Mammary epithelial cell (primary cell): ENCODE results near the gene PPP1R9B.

Experiments
- EZH2 ChIP-seq: IDR thresholded peaks from 2 replicates; pipeline ENCODE4 v1.6.1; 2012; ENCODE audit warnings: low read length, inconsistent platforms, borderline replicate concordance
- TF ChIP-seq, protein P1 (sequence below), 2 donors: IDR thresholded peaks in 1 of 2; conservative IDR thresholded peaks in 1 of 2; 2 replicates each; pipeline ENCODE4 v1.5.1; 2011 to 2012; ENCODE audit warnings: inconsistent platforms in 2 of 2, low read length in 2 of 2, mild to moderate bottlenecking in 2 of 2, control low read depth in 1 of 2, low read depth in 1 of 2; ENCODE audit not compliant: insufficient read depth in 1 of 2; ENCODE audit errors: extremely low read depth in 1 of 2

DNA sequence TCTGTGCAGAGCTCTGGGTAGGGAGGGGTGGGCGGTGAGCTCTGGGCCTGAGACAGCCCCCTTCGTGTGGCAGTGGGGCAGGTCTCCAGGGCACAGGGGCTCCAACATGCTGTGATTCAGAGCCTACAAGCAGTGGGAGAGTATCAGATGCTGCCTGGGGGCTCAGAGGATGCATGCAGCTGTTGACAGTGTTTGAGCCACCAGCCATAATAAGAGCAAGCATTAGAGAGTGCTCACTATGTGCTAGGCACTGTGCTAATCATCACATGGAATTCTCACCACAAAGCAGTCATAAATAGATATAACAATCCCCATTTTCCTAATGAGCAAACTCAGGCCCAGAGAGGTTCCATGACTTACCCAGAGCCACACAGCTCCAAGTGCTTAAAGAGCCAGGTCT is 47.2 kb downstream of the PPP1R9B start:
- TF ChIP-seq, protein P1, sequence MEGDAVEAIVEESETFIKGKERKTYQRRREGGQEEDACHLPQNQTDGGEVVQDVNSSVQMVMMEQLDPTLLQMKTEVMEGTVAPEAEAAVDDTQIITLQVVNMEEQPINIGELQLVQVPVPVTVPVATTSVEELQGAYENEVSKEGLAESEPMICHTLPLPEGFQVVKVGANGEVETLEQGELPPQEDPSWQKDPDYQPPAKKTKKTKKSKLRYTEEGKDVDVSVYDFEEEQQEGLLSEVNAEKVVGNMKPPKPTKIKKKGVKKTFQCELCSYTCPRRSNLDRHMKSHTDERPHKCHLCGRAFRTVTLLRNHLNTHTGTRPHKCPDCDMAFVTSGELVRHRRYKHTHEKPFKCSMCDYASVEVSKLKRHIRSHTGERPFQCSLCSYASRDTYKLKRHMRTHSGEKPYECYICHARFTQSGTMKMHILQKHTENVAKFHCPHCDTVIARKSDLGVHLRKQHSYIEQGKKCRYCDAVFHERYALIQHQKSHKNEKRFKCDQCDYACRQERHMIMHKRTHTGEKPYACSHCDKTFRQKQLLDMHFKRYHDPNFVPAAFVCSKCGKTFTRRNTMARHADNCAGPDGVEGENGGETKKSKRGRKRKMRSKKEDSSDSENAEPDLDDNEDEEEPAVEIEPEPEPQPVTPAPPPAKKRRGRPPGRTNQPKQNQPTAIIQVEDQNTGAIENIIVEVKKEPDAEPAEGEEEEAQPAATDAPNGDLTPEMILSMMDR (conservative IDR thresholded peaks at IDR 0.05 in 1 of 2, IDR thresholded peaks at IDR 0.05 in 1 of 2; ENCODE audit: extremely low read depth in 1 of 2, insufficient read depth in 1 of 2, low read depth in 1 of 2, low read length in 2 of 2), result no peak
- TF ChIP-seq EZH2, result no peak
